GM18868 (cell line): Measurements from ENCODE around the gene FANK1.
"Not testable (repeated sequence)": the region's sequence is repeated elsewhere in the genome, so short reads cannot be mapped to it uniquely, and the experiment has no call there.

Source experiments
- ATAC-seq: cut with Tn5 transposase; IDR thresholded peaks from one replicate; pipeline ENCODE4 v1.9.1; 2021; ENCODE audit warnings: mild to moderate bottlenecking, moderate library complexity; ENCODE audit not compliant: unreplicated experiment

The FANK1 gene

DNA sequence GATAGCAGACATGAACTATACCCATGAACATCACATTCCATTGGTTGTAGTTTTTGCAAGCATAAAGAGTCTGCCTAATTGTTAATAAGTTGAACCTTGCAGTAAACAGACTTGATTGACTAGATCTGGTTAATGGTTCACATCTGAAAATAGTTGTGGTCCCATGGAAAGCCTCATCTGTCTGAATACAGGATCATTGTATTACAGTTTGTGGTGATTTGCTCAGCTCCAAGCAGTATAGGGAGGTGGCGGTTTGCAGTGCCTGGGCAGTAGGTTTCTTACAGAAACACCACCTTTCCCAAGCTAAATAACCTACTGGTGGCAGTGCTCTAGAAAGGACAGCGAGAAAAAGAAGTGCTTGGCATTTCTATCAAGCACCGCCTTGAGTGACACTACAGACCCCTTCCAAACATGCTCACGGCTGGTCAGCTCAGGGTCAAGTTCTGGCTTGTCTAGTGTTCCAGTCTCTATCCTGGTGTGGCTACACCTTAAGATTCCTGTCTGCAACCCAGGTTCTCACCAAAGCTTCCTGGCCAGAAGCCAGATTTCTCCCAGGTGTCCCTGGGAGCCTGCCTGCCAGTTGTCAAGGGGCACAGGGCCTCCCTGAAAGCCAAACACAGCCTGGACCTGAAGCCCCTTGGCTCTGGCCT is 119.9 kb downstream of the FANK1 start:
- no peak for ATAC-seq

DNA sequence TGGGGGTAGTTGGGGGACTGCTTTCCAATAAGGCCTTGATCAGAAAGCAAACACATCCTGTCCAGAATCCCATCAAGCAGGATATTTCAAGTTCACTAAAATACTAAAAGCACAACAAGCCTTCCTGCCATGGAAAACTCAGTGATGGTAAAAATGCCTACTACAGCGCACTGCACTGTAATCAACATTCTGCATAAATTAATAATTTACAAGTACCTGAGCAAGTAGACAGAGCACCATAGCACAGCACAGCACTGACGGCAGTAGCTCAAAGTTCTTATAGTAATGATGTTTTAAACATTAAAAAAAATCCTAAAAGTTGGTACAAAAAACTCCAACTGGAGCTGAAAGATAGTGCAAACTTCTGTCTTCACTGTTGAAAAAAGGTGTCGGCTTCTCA is 120.5 kb downstream of the FANK1 start:
- no peak for ATAC-seq

DNA sequence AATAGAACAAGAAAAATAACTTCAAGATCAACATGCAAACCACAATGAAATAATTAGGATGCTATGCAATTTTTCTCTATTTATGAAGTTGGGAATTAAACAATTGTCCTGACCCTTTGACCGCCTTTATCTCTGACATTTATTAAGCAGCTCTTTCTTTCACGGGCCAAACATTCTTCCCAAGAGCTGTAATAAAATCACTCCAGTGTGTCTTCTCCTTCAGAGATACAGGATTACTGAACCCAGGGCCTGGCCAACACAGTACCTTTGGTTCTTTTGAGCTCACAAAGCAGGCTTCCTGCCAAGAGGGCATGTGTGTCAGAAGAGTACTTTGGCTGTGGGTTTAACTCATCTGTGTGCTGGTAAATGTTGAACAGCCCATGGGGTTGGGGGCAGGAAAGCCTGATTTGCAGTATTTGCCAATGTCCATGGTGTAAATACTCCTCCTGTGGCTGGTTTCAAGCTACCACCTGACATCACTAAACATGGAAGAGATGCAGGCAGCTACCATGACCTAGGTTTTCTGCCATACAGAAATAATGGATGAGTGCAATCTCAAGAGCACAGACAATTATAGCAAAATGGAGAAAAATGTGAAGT is 121.7 kb downstream of the FANK1 start:
- no peak for ATAC-seq

DNA sequence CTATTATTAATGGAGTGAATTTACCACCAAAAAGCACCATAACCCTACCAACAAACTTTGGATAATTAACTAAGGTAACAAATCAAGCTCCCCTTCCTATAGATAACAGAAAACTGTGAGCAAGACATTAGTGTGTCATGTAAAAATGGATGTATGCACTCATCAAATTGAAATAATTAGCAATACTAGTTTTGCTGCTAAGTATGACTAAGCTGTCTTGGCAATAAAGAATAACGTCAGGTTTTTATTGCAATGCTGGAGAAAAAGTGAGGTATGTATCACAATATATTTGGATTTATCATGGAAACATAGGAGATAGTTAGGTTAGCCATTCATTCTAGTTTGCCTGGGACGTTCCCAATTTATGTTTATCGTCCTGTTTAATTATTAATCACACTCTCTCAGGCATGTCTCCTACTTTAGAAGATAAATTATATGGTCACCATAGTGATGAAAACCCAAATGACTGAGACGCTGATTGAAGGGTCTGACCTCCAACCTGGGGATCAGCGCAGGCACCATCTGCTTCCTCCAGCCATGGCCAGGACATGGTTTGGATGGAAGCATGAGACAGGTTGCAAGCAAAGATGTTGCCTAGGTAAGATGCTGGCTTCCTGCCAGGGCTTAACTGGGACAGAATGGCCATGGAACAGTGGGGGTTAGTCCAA is 125.6 kb downstream of the FANK1 start:
- ATAC-seq = no peak

DNA sequence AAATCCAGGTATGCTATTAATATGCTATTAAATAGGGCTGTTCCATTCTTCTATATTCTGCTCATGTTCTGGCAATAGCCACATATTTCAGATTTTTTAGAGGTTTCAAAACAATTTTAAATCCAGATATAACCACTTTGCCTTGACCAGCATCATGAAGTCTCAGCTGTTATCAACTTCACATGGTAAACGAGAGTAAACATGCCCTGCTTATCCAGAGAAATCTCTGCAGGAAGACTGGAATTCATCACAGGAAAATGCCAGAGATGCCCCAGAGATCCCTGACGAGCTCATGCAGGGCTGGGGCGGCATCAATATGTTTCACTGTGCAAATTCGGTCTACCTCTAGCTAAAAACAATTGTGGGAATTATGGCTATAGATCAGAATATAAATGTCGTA is 126.5 kb downstream of the FANK1 start:
- ATAC-seq = no peak

DNA sequence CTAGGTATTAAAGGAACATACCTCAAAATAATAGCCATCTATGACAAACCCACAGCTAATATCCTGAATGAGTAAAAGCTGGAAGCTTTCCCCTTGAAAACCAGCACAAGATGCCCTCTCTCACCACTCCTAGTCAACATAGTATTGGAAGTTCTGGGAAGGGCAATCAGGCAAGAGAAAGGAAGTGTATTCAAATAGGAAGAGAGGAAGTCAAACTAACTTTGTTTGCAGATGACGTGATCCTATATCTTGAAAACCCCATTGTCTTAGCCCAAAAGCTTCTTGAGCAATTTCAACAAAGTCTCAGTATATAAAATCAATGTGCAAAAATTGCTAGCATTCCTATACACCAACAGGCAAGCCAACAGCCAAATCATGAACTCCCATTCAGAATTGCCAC is 131.3 kb downstream of the FANK1 start:
- ATAC-seq = no peak

DNA sequence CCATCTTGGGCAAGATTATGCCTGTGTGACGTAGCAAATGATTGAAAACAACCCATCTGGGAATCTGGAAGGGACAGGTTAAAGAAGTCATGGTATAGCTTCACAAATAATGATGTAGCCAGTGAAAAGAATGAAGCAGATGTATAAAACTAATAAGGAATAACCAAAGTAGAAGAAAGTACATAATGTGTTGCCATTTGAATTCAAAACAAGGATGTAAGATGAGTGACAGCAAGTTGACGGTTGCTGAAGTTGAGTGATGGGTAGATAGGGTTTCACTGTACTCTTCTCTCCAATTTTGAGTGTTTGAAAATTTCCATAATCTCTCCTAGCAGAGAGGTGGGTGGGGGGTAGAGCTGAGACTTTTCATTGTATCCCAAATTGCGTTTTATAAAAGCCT is 133.6 kb downstream of the FANK1 start:
- no peak for ATAC-seq

DNA sequence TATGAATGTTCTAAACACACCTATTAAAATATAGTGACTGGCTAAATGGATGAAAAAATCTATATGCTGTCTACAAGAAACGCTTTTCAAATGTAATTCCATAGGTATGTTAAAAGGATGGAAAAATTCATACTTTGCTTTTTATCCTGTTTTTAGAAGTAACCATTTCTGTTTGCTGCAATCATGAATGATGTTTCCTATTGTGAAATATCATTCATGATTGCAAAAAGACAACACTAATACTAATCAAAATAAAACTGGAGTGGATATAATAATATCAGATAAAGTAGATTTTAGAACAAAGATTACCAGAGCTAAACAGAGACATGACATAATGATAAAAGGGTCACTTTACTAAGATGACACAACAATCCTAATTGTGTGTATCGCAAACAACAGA is 138.2 kb downstream of the FANK1 start:
- ATAC-seq = no peak

DNA sequence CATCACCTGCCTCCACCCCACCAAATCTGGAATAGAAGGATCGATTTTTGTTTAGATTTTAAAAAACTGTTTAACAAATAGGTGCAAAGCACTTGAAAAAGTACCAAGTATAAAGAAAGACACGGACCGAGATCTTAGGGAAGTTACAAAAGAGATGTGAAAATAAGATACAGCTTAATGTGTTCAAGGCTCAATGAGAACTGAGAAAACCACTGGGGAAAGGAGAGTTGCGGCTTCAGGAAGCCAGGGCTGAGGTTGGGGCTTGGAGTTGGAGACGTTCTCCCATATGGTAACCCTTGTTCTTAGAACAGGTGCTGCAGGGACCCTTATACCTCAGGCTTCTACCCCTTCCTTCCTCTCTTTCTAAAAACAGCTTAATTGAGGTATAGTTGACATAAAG is 140.2 kb downstream of the FANK1 start:
- ATAC-seq = peak; percentile 51

DNA sequence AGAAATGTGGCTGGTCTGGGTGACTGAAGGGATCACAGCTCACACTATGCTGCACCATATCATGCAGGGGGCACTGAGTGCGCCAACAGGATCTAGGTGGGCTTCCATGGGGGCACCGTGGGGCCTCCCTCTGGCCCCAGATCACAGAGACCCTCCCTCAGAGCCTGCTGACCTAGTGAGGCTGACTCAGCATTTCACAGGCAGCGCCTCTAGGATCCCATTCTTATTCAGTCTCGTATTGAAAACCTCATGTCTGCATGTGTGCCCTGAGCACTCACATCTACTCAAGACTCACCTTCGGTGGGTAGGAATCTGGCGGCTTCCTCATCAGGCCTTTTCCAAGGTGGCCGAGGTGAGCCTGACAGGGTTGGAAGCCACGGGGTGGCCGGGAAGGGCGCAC is 141.6 kb downstream of the FANK1 start:
- no peak for ATAC-seq

DNA sequence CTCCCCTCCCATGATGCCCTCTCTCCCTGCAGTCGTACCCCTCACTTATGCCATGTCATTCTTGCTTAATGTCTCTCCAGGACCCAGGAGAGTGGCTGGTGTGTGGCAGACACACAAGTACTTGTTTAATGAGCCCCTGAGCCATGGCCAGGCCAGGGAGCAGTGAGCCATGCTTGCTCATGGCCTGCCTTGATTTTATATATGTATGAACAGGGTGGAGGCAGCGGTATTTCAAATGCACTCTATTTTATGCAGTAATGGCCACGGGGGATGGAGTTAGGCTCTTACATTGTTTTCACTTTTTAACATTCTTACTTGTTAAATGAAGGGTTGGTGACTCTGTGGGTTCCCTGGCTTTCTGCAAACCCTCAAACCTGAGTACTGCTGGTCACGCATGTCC is 144.8 kb downstream of the FANK1 start:
- ATAC-seq = no peak

DNA sequence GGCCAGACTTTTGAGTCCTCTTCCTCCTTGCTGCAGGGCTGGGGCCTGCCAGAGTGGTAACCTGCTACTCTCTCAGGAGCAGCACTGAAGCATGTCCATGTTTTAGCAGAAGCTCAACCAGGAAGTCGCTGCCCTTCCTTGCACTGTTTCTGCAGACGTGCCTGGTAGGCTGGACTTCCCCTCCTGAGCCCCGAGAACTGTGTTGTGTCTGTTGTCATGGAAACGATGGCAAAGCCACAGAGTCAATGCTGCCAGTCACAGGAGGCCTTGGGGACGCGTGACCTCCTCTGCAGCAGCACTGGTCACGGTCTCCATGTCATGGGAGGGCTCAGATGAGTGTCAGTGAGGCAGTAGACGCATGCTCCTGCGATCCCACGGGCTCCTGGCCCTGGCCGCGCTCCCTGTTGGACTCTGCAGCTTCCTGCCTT is 145.5 kb downstream of the FANK1 start:
- ATAC-seq = peak; percentile 96

DNA sequence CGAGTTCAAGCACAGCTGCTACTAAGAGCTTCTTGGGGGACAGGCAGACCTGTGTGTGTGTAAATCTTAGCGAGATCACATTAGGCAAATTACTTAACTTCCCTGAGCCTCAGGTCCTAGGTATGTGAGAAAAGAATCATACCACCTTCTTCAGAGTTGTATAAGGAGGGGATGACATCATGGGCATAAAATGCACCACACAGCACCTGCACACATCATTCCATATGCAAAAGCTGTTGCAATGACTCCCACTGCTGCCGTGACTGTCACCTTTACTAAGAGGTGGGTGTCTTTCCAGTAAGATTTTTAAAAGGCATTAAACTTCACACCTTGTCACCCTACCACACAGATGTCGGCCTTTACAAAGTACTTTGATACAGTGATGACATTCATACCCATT is 146.0 kb downstream of the FANK1 start:
- no peak for ATAC-seq

DNA sequence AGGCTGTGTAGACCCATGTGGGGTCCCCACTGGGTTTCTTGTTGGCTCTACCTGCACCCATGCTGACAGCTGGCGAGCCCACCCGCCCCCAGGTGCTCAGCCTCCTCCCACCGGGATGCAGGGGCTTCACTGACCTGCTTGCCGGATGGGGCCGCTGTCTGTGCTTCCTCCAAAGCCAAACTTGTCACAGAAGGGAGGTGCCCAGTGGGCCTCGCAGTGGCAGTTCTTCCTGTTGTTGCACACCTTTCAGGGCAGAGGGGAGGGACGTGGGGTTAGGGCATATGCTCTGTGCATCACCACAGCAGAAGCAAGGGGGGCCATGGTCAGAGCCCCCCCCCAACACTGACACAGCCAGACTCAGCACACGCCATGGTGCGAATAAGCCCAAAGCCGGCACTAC is 146.5 kb downstream of the FANK1 start:
- no peak for ATAC-seq

DNA sequence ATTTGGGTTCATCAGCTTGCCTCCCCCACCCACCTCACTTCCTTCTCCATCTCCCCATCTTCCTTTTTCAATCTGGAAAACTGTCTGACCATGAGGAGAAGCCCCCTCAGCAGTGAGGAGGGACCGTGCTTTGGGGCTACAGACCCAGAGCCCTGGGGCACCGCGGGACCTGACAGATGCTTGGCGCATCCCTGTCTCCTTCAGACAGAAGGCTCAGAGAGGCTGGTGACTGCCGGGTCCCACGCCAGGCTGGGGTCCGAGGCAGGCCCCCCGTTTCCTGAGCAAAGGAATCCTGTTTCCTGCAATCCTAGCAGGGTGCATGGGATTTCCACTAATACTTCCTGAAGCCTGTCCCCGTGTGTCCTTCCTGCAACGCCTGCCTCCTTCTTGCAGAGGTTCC is 147.0 kb downstream of the FANK1 start:
- ATAC-seq = no peak

DNA sequence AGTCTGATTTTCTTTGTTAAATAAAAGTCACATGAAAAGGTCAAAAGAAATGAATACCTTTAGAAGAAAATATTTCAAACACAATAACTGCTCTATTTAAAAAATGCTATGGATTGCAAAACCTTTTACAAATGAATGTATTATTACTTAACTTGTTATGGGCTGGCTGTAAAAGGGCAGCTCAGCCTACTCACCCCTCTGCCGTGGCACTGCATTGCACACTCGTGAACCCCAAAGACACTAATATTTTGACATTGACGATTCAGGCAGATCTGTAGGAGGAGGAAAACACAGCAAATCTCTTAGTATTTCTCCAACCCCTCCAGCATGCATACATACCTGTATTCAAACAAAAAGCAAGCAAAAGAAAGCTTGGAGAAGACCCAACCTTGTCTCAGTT is 149.5 kb downstream of the FANK1 start:
- ATAC-seq = no peak

DNA sequence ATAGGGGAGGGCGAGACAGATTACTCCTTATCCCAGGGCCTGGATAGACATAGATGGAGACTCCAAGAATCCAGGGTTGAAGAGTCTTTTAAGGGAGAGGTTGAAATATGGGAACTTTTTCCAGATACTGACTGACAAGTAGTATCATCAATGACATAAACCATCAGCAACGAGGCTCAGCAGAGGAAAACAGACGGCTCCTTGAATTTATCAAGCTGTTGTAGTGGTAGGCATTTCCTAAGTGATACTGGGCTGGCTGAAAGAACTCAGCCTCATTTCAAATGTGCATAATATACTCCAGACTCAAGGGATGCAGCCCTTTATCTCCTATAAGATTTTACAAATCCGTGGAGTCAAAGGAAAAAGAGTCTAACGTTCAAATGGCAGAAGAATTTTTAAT is 150.5 kb downstream of the FANK1 start:
- ATAC-seq = no peak

DNA sequence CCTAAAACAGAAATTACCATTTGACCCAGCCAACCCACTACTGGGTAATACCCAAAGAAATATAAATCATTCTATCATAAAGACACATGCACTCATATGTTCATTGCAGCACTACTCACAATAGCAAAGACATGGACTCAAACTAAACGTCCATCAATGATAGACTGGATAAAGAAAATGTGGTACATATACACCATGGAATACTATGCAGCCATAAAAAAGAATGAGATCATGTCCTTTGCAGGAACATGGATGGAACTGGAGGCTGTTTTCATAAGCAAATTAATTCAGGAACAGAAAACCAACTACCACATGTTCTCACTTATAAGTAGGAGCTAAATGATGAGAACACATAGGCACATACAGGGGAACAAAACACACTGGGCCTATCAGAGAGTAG is 151.4 kb downstream of the FANK1 start:
- ATAC-seq = not testable (repeated sequence)

DNA sequence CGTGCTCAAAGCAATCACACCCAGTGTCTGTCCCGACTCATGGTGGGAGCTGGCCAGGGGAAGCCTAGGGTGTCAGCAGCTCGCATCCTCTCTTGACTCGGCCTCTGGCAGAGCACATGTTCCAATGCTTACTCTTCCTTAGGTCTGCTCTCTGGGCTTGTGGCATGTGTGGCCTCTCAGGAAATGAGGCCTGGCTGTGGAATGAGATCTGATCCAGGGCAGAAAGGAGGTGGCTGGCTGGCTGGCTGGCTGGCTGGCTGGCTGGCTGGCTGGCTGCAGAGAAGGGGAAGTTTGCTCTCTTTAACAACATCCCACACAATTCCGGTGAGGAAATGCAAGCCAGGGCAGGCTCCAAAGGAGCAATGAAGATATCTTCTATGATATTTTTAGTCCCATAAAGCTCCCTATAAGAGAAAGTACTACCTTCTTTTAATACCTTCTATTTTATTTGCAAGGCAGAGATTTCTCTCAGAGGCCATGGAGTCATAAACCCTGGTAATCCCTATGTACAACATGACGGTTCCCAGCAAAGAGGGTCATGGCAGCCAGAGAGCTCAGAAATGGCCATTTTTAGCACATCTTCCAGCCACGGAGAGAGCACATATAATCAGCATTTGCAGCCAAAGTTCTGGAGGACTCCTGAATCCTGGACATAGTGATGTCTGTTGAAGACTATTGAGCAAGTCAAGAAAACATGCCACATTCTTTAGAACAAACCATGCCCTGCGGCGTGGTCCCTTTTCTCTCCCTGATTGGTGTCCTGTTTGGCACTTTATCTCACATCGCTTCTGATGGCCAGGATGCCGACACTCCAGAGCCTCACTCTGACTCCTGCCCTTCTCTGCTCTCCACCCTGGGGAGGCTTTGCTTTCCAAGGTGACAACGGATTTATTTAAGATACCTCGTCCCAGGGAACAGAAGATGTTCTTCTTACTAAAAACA is 153.7 kb downstream of the FANK1 start:
- ATAC-seq = no peak

DNA sequence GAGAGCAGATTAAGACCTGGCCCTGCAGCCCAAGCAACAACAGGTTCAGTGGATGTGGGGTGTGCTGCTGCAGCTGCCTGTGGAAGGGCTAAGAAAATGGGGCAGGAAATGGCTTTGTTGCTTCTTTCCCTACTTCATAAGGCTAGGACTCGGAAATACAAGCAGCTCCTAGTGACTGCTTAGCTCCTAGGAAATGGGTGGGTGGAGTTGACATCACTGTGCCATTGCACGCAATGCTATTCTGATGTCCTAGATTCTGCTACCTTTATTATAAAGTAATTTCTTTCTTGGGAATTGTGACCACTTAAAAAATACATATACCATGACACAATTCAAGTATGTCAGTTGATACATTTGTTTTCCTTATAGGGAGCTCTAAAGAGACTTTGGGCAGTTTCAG is 155.8 kb downstream of the FANK1 start:
- ATAC-seq = no peak

DNA sequence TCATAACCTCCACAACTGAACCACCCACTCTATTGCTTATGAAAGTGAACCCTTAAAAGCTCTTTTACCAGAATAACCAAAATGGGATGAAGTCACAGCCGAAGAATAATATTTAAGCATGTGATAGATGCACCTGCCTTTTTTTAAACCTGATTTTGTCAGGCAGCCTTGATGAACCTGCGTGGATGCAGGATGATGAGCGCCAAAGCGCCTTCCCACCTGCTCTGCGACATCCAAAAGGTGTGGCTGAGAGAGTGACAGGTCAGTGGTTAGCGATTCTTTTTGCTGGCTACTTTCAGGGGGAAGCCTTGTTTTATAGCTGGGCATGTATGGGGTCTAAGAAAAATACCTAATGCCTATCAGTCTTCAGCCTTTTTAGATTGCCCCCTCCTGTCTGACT is 157.8 kb downstream of the FANK1 start:
- ATAC-seq = no peak
